ENCODE data around the gene BRPF1. TPM values are rescaled to one million over a fixed set of nuclear protein-coding genes. Genes with fewer than 3 reads are reported as not detected.

Gene BRPF1
- total RNA-seq, 3 donors from 2014 or later, result 14.7 to 19.7 (median 19.3) TPM

DNA sequence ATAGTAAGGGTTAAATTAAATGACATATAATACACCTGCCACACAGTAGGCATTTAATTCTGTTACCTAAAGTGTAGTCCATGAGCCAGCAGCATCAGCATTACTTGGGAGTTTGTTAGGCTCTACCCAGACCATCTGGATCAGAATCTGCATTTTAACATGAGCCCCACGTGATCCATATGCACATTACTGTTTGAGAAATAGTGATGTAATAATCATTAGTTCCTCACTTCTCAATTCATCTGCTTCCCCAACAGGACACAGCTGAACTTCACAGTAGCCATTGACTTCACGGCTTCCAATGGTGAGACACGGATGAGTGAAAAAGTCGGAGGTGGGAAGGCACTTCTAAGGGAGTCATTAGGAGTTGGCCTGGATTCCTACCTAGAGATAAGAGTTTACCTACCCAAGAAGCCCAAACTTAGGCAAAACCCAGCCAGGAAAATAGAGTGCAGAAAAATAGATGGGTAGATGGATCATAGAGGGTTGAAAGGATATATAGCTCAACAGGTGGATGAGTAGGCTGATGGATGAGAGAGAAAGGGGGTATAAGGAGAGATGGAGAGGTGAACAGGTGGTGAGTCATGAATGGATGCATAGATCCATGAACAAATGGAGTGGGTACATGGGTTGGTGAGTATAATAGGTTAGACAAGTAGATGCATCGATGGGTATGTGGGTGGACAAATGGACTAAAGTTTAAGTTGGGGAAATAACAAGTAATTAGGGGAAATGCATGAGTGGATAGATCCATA lies 14.6 kb upstream of the BRPF1 start:
- TF ChIP-seq, protein P1, sequence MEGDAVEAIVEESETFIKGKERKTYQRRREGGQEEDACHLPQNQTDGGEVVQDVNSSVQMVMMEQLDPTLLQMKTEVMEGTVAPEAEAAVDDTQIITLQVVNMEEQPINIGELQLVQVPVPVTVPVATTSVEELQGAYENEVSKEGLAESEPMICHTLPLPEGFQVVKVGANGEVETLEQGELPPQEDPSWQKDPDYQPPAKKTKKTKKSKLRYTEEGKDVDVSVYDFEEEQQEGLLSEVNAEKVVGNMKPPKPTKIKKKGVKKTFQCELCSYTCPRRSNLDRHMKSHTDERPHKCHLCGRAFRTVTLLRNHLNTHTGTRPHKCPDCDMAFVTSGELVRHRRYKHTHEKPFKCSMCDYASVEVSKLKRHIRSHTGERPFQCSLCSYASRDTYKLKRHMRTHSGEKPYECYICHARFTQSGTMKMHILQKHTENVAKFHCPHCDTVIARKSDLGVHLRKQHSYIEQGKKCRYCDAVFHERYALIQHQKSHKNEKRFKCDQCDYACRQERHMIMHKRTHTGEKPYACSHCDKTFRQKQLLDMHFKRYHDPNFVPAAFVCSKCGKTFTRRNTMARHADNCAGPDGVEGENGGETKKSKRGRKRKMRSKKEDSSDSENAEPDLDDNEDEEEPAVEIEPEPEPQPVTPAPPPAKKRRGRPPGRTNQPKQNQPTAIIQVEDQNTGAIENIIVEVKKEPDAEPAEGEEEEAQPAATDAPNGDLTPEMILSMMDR (IDR thresholded peaks at IDR 0.05), result no peak
- no peak for TF ChIP-seq POLR2AphosphoS5 (IDR thresholded peaks at IDR 0.05)
- TF ChIP-seq POLR2A (IDR thresholded peaks at IDR 0.05), result no peak
- Histone ChIP-seq H3K4me3 (no peak overlapping the region), H3K9me3 (no peaks in the 10 kb centered on the region), H3K27ac (peak overlapping the region in 1 of 2 donors; percentile 86), H3K4me1 (no peaks in the 10 kb centered on the region), H3K36me3 (no peaks in the 10 kb centered on the region), H3K27me3 (no peaks in the 10 kb centered on the region)
- no peak for DNase-seq (ENCODE audit: low spot score in 2 of 2)
- intact Hi-C loops (cut with DNase I; ENCODE audit: low total_unique reads), result no loop called here

GRCh38 chr3:9717563-9717962 lies 14.0 kb upstream of the BRPF1 start:
- TF ChIP-seq POLR2AphosphoS5 (IDR thresholded peaks at IDR 0.05), result no peak
- TF ChIP-seq, protein P1 (IDR thresholded peaks at IDR 0.05), result no peak
- TF ChIP-seq POLR2A (IDR thresholded peaks at IDR 0.05), result no peak
- intact Hi-C loops (cut with DNase I; ENCODE audit: low total_unique reads), result no loop called here
- DNase-seq (ENCODE audit: low spot score in 2 of 2), result no peak
- Histone ChIP-seq H3K27me3 (no peaks in the 10 kb centered on the region), H3K4me3 (no peak overlapping the region), H3K9me3 (no peaks in the 10 kb centered on the region), H3K27ac (no peak overlapping the region), H3K4me1 (no peaks in the 10 kb centered on the region), H3K36me3 (no peaks in the 10 kb centered on the region)

- no peak for DNase-seq (ENCODE audit: low spot score in 2 of 2)
- Histone ChIP-seq H3K4me3 (no peak overlapping the region), H3K4me1 (no peaks in the 10 kb centered on the region), H3K9me3 (no peaks in the 10 kb centered on the region), H3K27ac (no peak overlapping the region), H3K27me3 (no peaks in the 10 kb centered on the region), H3K36me3 (no peaks in the 10 kb centered on the region)
- TF ChIP-seq POLR2AphosphoS5 (IDR thresholded peaks at IDR 0.05) (no peak), POLR2A (IDR thresholded peaks at IDR 0.05) (no peak)
- intact Hi-C loops (cut with DNase I; ENCODE audit: low total_unique reads), result no loop called here
Observed at GRCh38 chr3:9718118-9718517, 13.4 kb upstream of the BRPF1 start.

DNA sequence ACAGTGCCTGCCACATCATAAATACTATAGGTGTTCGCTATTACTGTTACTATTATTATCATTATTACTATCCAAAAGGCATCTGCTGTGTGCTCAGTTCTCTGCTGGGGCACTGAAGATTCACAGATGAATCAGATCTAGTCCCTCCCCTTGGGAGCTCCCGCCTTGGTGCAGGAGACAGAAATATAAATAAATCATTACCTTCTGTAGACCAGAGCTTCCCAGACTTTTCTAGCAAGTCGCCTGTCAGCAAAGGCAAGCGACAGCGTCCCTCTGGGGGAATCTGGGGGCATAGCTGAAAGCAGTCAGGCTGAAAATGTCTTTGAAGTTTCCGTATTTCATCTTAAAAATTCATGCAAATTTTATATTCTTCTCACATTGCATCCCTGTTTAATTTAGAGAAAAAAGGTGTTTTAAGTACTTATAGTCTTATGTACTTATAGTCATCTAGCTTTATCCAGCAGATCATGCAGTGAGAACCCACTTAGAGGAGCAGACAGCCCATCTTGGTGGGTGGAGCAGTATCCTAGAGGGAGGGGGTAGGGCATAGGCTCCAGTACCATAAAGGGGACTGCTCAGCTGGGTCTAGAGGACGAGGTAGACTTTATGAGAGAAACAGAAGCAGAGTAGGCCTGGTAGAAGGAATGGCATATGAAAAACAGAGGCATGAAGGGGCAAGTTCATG lies 10.4 kb upstream of the BRPF1 start:
- H3K36me3 ChIP-seq, result no peaks in the 10 kb centered on the region
- H3K9me3 ChIP-seq, result no peaks in the 10 kb centered on the region
- no peak overlapping the region for H3K4me3 ChIP-seq
- no peaks in the 10 kb centered on the region for H3K27me3 ChIP-seq
- no peak for TF ChIP-seq POLR2AphosphoS5 (IDR thresholded peaks at IDR 0.05)
- no peak for TF ChIP-seq POLR2A (IDR thresholded peaks at IDR 0.05)
- TF ChIP-seq, protein P1 (IDR thresholded peaks at IDR 0.05), result no peak
- intact Hi-C loops (cut with DNase I; ENCODE audit: low total_unique reads), result no loop called here
- no peaks in the 10 kb centered on the region for H3K4me1 ChIP-seq
- no peak for DNase-seq (ENCODE audit: low spot score in 2 of 2)
- H3K27ac ChIP-seq, result no peak overlapping the region

DNA sequence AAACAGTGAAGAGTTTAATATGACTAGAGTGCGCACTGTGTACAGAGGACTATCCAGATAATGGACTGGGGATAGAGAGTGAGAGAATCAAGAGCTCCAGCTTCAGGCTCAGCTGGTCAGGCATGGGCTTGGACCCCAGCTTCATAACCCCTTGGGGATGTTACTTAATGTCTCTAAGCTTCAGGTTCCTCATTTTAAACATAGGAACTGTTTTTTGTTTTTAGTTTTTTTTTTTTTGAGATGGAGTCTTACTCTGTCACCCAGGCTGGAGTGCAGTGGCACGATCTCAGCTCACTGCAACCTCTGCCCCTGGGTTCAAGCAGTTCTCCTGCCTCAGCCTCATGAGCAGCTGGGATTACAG lies 9.9 kb upstream of the BRPF1 start:
- Histone ChIP-seq H3K4me1 (no peaks in the 10 kb centered on the region), H3K27ac (no peak overlapping the region), H3K4me3 (no peak overlapping the region), H3K9me3 (no peaks in the 10 kb centered on the region), H3K36me3 (no peaks in the 10 kb centered on the region), H3K27me3 (no peaks in the 10 kb centered on the region)
- no peak for DNase-seq (ENCODE audit: low spot score in 2 of 2)
- intact Hi-C loops (cut with DNase I; ENCODE audit: low total_unique reads), result no loop called here
- TF ChIP-seq POLR2A (IDR thresholded peaks at IDR 0.05), result no peak

GRCh38 chr3:9725775-9726515 lies 5.6 kb upstream of the BRPF1 start:
- H3K9me3 ChIP-seq, result no peaks in the 10 kb centered on the region
- H3K27me3 ChIP-seq, result no peaks in the 10 kb centered on the region
- no peak overlapping the region for H3K27ac ChIP-seq
- H3K36me3 ChIP-seq, result no peaks in the 10 kb centered on the region
- no peaks in the 10 kb centered on the region for H3K4me1 ChIP-seq
- intact Hi-C loops (cut with DNase I; ENCODE audit: low total_unique reads), result no loop called here
- TF ChIP-seq POLR2AphosphoS5 (IDR thresholded peaks at IDR 0.05) (no peak), POLR2A (IDR thresholded peaks at IDR 0.05) (no peak)
- TF ChIP-seq, protein P1 (IDR thresholded peaks at IDR 0.05), result no peak
- DNase-seq (ENCODE audit: low spot score in 2 of 2), result no peak
- H3K4me3 ChIP-seq, result no peak overlapping the region
